ENCODE data around the gene FBN1. TPM values are rescaled to one million over a fixed set of nuclear protein-coding genes. Genes with fewer than 3 reads are reported as not detected.

Gene FBN1
- total and polyA plus RNA-seq, 10 of the 15 experiments (the other 5 are each of a cell fraction or from before 2014, with no cell fraction given): 2.2 to 15.3 (median 7.0) TPM

GRCh38 chr15:48463366-48463880 is 182.1 kb downstream of the FBN1 start:
- ATAC-seq (no peak), DNase-seq (ENCODE audit: low read depth, low spot score) (no peak), FAIRE-seq (no peak)
- intact Hi-C loops (cut with micrococcal nuclease; ENCODE audit: unreplicated experiment) (no loop called here), in situ Hi-C loops (cut with MboI) (no loop called here)
- Histone ChIP-seq H3K27me3 (replicated peaks in 1 of 2; ENCODE audit: control insufficient read depth in 2 of 2, insufficient read depth in 2 of 2, low read length in 1 of 2) (no peaks in the 10 kb centered on the region), H3K27ac (ENCODE audit: control insufficient read depth, insufficient read depth) (no peak overlapping the region), H3K9me3 (replicated peaks; ENCODE audit: control insufficient read depth, insufficient read depth, low read length) (no peaks in the 10 kb centered on the region), H3K9ac (ENCODE audit: control insufficient read depth, insufficient read depth, low read length) (no peak overlapping the region), H3K4me3 (no peak overlapping the region), H3K79me2 (ENCODE audit: control insufficient read depth, insufficient read depth, low read length) (no peaks in the 10 kb centered on the region), H4K20me1 (ENCODE audit: control insufficient read depth, insufficient read depth) (no peaks in the 10 kb centered on the region), H3K4me1 (ENCODE audit: control insufficient read depth, insufficient read depth, low read length) (no peaks in the 10 kb centered on the region), H3K36me3 (ENCODE audit: control insufficient read depth in 2 of 2, insufficient read depth in 2 of 2, low read length in 1 of 2) (peaks cover 0 to 5% of the 10 kb centered on the region in 2 experiments; a peak in 2 of 4 replicates), H2AFZ (ENCODE audit: control insufficient read depth, low read depth, low read length) (no peak overlapping the region), H3K4me2 (ENCODE audit: control insufficient read depth, insufficient read depth) (no peak overlapping the region)
- ChIA-PET CTCF (no interaction called here), RAD21 (ENCODE audit: unreplicated experiment) (no interaction called here), SMC1A (ENCODE audit: uncharacterized antibody, unreplicated experiment) (interaction anchor here (1.0 kb wide), 1 partner anchor 175 kb away, joined by 3 read pairs; no protein-coding TSS in a partner anchor), POLR2A (no interaction called here)
- WGBS (ENCODE audit: insufficient coverage, insufficient replicate concordance, low lambda C conversion rate, missing lambda C conversion rate): 88% methylated on average over 4 of the region's 4 CpGs
- BruUV-seq (replicated peaks): no TSS peak
- no peak for TF ChIP-seq PKNOX1 (IDR thresholded peaks at IDR 0.05)
- TF ChIP-seq ATF2 (IDR thresholded peaks at IDR 0.05; ENCODE audit: low read length): no peak
- no peak for TF ChIP-seq JUNB (IDR thresholded peaks at IDR 0.05)
- TF ChIP-seq PML (IDR thresholded peaks at IDR 0.05; ENCODE audit: low read length): no peak
- no peak for TF ChIP-seq NR2C2 (IDR thresholded peaks at IDR 0.05; ENCODE audit: borderline replicate concordance, control insufficient read depth, insufficient read length, low read depth)
